HG03469 (cell line): ENCODE measurements around the gene NDUFB5.
"Not testable (repeated sequence)": the region's sequence is repeated elsewhere in the genome, so short reads cannot be mapped to it uniquely, and the experiment has no call there.

ENCODE experiments used
- ATAC-seq: cut with Tn5 transposase; IDR thresholded peaks from one replicate; pipeline ENCODE4 v1.9.1; 2021; ENCODE audit warnings: mild to moderate bottlenecking, moderate library complexity, moderate number of reproducible peaks; ENCODE audit not compliant: unreplicated experiment

Gene NDUFB5

DNA sequence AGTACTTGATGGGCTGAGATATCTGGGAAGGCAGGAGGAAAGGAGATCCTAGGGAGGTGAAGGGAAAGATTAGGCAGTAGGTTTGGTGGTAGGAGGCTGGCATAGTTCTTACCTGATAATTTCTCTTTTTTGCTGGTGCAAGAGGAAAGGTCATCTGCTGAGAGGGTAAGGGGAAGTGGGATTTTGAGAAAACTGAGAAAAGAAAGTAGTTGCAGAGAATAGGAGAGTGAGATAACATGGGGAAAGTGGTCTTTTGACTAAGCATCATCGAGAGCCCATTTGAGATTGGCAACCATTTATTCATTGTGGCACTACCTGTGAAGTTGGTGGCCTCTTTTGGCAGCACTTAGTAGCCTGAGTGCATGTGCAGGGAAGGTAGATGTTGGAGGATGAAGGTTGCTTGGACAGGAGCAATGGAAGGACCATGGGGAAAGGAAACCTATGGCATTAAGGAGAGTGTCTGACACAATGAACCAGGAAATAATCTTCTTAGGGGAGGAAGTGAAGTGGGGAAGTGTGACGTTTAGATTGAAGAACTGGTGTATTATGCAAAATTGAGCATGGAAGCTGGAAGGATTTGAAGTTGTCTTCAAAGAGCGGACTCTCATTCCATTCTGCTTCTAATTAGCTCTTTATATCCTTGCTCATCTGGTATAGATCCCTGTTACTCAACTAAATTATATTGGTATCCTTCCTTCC, 26.3 kb downstream of the NDUFB5 start:
- no peak for ATAC-seq

DNA sequence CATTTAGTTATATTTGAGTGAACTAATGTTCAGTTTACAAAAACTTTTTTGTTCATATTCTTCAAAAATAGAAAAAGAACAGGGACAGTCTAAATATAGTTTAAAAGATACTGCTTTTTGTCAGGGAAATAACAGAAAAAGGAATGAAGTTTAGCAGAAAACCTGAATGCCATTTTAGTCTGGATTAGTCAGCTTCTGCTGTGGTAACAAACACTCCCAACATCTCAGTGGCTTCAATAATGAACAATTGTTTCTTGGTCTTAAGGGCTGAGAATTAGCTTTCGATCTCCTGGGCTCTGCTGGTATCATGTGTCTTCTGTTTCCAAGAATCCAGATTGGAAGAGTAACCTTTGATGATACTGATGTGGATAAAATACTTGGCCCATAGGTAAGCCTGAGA, 35.9 kb downstream of the NDUFB5 start:
- no peak for ATAC-seq

DNA sequence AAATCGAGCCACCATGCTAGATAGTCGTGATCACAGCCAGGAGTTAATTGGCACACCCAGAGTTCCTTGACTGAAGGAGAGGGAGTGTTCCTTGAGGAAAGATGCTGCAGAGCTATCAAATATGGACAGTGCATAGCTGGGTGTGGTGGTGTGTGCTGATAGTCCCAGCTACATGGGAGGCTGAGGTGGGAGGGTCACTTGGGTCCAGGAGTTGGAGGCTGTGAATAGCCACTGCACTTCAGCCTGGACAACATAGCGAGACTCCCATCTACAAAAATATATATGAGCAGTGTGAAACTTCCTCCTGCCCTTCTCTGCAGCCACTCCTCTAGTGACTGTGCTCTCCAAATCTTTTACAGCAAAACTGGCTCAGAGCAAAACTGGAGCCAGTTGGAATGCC, 38.3 kb downstream of the NDUFB5 start:
- no peak for ATAC-seq

DNA sequence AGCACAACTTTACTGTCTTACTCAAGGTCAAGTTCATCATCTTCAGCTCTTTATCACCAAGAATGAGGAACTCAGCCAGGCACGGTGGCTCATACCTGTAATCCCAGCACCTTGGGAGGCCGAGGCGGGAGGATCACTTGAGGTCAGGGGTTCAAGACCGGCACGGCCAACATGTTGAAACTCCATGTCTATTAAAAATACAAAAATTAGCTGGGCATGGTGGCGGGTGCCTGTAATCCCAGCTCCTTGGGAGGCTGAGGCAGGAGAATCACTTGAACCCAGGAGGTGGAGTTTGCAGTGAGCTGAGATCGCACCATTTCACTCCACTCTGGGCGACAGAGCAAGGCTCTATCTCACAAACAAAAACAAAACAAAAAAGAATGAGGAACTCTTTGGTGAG, 39.2 kb downstream of the NDUFB5 start:
- not testable (repeated sequence) for ATAC-seq

DNA sequence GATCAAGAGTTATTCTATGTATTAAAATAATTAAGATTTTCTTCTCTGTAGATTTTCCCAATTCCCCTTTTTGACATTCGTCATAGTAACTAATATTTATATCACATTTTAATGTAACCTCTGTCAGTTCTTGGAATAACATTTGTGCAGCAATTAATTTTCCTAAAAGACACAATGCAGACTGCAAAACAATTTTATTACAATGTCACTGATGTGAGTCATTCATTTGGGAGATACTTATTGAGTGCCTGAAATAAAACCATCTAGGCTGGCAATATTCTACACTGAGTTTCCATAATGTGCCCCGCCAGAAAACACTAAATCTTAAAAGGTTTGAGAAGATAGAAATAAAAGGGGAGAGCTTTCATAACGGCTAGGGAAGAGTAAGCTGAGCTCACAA, 41.6 kb downstream of the NDUFB5 start:
- ATAC-seq = no peak

DNA sequence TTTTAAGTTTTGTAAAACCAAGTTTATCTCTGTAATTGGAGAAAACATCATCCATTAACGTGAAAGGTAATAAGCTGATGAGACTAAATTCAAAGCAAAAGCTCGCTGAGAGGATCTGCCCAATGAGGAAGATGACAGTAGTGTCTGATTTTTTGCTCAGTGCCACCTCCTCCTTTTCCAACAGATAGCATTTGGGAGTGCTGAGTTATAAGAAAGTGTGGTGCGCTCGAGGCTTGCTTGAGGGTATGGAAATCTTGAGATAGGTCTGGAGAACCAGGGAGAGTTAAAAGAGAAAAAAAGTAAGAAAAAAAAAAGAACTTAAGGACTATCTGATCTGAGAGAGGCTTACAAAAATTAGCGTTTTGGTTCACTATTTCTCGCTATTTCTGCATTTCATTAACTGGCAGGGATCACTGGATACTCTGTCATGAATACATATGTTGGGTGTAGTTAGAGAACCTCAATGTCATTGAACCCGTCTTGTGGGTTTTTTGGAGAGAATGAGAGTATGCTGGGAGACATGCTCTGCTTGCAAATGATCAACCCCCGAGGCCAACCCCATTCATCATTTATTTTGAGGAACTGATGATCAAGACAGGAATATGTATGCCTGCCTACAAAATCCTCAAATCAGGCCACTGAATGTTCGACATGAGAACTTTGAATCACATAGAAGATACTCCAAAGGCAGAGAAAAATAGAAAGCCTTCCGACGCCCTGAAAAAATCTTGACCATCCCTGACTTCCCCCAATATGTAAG, 47.3 kb downstream of the NDUFB5 start:
- no peak for ATAC-seq

DNA sequence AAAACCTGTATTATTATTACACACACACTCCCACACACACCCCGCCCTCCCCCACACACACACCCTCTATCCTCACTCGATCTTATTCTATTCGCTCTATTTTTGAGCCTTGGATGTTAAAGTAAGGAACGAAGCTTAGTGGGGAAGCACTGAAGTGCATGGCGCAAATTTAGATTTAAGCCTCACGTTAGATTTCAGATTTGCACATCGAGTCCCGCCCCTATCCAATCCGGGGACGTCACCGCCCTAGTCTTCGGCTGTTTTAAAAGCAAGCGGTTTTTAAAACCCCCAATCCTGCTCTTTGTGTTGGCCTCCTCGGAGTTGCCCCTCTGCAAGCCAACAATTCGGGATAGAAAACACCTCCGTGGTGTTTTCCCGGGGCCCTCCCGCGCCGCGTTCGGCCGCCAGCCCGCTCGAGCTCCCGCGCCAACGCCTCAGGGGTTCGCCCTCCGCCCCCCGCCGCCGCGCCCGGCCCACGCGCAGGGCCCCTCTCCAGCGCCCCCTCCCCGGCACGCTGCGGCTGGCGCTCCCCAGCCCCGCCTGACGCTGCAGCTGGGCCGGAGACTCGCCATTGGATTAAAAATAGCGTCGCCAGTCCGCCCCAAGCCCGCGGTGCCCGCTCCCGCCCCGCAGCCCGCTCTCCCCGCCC, 48.0 kb downstream of the NDUFB5 start, which contains the start of gene USP13:
Gene USP13 (plus strand): TSS at position 594 of the 649 bp plus-strand sequence. CDS start 186 bp downstream, outside the sequence.
- ATAC-seq = peak; percentile 39

DNA sequence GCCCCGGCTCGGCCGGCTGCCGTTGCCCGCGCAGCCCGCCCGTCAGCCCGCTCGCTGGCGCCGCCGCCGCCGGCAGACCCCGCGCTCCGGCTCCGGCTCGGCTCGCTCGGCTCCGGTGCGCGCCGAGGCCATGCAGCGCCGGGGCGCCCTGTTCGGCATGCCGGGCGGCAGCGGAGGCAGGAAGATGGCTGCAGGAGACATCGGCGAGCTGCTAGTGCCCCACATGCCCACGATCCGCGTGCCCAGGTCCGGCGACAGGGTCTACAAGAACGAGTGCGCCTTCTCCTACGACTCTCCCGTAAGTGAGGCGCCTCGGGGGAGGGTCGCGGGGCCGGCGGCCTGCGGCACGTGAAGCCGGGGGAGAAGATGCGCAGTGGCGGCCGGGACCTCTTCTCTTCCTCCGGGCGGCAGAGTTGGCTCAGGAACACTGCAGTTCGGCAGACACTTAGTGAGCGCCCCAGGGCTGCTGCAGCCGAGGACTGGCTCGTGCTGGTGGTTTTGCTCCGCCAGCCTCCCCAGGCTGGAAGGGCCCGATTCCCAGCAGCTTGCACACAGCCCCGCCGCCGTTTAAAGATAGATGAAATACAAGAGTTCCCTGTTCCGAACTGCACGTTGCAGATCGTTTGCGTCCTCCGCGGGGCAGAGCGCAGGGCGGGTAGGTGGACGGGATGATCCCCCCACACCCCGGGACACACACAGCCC, 48.7 kb downstream of the NDUFB5 start:
- ATAC-seq = peak; percentile 37

DNA sequence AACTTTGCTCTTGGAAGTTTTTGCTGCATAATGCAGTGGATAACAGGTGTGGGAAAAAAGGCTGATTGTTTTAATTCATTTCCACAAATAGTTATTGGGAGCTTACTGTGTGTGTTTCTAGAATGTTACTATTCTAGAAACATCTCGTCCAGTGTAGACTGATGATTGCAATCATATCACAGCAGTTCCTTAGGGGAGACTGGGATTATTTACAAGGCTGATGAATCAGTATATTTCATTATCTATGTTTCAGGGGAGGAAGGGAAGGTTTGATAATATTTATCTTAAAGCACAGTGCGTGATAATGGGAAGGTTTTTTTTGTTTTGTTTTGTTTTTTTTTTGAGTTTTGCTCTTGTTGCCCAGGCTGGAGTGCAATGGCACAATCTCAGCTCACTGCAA, 50.6 kb downstream of the NDUFB5 start:
- no peak for ATAC-seq

DNA sequence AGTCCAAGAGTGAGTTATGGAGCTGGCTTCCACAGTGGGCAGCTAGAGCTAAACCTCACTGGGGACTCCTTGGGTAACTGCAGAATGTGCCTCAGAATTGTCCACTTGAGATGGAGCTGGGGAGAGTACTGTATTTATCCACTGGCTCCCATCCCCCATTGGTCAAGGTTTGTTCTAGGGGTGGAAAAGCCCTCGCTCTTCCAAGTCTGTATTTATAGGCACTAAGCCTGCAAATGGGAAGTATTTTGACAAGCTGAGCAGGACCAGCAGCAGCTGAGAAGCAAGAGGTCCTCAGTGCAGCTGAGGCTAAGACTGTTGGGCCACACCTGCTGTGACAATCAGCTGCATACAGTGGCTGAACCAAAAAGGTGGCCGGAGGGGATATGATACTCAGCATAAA, 54.0 kb downstream of the NDUFB5 start:
- ATAC-seq = no peak

DNA sequence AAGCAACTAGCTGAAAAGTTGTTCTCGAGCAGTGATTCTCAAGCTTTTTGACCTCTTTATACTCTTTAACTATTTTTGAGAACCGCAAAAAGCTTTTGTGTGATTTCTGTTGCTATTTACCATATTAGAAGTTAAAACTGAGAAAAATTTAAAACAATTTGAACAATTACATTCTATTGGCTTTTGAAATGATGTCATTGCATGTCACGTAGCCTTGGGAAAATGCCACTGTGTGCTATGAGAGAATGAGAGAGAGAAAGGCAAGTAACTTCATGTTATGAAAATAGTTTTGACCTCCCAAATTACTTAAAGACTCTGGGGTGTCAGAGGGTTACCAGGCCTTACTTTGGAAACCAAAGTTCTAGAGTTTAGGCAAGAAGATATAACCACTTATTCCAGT, 56.3 kb downstream of the NDUFB5 start:
- ATAC-seq = no peak

DNA sequence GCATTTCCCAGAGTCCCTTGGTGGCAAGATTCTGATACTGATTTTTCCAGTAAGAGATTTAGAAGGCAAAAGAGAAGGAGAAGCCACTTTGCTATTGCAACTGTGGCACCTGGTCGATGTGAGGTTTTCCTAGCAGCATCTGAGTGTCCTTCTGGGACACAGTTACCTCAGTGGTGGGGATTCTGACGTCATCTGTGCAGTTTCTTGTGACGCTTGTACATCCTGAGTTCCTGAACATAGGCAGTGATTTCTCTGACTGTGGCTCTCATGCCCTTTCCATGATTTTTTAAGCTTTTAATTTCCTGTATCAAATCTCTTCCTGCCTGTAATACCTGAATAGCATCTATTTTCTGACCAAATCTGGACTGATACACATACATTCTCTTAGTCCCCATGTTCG, 57.2 kb downstream of the NDUFB5 start:
- no peak for ATAC-seq

DNA sequence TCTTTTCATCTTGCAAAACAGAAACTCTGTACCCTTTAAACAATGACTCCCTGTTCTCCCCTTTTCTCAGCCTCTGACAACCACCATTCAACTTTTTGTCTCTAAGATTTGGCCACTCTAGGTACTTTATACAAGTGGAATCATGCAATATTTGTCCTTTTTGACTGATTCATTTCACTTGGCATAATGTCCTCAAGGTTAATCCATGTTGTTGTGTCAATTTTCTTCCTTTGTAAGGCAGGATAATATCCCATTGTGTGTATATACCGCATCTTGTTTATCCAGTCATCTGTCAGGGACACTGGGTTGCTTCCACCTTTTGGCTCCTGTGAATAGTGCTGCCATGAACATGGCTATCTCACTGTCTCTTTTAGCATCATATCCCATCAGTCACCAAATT, 58.5 kb downstream of the NDUFB5 start:
- no peak for ATAC-seq

DNA sequence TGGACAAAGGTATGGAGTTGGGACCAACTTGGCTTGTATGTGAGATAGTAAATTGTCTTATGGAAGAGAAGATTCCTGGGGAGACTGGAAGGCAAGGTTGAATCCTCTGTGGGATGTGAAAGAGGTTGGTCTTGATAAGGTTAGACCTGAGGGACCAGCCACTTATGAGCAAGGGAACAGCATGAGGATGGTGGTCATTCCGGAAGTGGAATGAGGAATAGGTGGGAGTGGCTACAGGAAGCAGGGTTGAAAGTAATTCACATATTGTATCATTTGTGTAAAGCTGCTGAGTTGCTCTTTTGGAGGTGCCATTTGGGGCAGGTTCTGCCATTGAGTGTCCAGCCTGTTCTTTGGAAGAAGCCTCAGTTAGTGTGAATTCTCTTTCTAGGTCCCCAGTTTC, 61.4 kb downstream of the NDUFB5 start:
- no peak for ATAC-seq

DNA sequence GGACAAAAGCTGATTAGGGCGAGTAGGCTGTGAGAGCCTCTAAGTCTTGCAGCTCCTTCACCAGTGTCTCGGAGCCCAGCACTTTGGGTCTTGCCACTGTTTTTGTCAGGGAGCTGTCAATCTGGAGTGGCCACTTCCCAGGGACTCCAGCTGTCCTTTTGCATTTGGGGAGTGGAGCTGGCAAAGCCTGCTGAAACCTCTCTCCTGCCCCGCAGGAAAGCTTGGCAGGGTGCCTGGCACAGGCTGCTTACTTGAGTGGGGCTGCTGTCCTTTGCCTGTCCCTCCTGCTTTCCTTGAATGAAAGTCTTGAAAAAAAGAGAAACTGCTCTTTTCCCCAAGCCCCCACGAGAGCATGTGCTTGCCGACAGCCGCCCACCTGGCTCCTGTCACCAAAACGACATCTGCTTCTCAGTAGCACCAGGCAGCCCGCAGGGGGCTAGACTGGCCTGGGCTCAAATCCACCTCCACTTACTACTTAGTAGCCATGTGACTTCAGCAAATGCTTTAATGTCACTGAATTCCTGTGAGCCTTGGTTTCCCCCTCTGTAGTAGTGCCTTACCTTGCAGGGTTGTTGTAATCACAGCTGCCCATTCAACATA, 61.9 kb downstream of the NDUFB5 start:
- ATAC-seq = no peak

DNA sequence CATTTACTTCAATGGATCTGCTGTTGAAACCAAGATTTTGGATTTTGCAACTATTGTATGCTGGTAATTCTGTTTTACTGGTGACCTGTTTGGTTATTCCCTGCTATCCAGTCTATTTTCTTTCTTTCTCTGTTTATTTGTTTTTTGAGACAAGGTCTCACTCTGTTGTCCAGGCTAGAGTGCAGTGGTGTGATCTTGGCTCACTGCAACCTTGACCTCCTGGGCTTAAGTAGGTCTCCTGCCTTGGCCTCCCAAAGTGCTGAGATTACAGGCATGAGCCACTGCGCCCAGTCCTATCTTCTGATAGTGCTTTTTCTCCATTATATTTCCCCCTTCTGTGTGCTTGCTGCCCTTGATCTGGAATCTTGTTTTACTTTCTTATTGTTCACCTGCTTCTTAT, 63.8 kb downstream of the NDUFB5 start:
- no peak for ATAC-seq

DNA sequence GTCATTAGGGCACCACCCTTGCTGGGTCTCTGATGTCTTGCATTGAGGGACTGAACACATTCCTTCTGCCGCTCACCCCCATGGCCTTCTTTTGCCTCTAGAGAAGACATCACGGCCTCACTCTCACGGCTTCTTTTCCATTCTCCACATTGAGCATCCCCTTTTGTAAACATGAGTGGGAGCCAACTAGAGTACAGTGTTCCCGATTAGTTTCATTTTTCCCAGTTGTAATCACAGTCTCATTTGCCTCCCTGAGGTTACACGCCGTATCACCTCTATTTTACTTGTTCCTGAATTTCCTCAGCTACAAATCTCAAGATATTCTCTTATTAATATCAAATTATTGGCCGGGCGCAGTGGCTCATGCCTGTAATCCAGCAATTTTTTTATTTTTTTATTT, 65.7 kb downstream of the NDUFB5 start:
- ATAC-seq = no peak

DNA sequence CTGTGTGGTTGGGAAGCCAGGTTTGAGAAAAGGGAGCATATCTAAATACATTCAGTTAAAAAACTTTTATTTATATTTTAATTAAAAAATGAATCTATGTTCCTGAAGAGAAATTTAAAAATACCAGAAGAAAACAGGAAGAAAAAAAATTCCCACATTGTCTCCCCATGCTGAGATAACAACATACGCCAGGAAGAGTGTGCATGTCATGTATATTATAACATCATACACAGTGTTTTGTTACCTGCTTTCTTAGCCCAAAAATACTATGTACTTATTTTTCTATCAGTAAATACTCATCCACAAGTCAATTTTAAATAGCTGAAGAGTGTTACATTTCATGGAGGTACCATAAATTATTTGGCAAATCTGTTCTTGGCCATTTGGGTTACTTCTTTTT, 66.7 kb downstream of the NDUFB5 start:
- ATAC-seq = no peak

DNA sequence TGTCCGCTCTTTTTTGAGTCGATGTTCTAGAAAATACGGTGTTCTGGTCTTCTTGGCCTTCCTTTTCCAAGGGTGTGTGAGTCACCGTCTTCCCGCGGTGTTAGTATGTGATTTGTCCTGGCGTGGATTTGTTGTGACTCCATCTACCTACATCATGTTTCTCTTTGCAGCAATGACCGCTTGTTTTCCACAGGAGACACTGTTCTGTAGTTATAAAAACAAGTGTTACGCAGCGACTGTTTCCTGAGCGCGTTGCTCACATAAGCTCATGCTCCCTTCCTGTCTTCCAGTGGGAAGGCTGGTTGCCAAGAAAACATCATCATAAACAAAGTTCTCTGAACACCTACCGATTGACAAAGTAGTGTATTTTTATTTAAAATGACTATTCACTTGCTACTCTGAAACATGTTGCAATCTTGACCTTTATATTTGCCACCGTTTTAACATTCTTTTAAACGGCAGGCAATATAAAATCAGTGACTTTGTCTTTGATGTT, 67.2 kb downstream of the NDUFB5 start:
- ATAC-seq = no peak

DNA sequence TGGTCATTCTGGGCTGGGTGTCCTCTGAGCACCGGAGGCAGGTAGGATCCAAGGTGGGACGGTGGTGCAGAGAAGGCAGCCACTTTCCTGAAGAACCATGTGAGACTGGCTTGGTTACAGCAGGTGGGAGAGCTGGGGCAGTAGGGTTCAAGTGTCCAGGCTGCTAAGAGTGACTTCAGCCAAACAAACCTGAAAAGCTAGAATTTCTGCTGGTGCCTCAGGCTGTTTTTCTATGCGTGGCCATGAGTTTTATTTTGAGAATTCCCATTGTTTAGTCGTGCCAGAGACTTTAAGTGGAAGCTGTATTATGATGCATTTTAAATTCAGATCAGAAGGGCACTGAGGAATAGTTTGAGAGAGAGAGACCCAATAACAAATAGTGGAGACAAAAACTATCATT, 68.3 kb downstream of the NDUFB5 start:
- ATAC-seq = no peak

DNA sequence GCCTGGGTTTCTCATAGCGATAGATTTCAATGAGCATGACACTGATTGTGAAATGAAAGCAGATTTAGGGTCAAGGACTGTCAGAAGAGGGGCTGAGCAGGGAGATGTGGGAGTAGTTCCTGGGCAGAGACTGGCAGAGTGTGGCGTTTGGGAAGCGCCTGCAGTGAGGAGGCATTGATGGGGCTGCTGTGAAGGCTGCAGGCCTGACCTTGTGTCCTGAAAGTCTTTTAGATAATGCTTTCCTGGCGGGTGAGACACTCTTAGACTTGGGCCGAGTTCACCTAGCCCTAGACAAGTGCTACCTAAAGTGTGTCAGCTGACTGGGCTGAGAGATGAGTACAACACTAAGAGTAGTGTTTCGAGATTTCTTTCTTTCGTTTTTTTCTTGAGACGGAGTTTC, 68.9 kb downstream of the NDUFB5 start:
- ATAC-seq = no peak
